Epidermal melanocyte (primary cell): ENCODE data around the gene SH2D7.

Experiments used
- DNase-seq: peaks from one replicate; pipeline ENCODE4 v3.0.0; 2011; ENCODE audit warnings: low spot score; ENCODE audit not compliant: insufficient read length

Gene SH2D7

GRCh38 chr15:78092261-78093041, at the start of gene SH2D7:
Gene SH2D7, plus strand, starts transcription at chr15:78092561. Its CDS starts 24 bp downstream, at chr15:78092585.
- DNase-seq = no peak

- peak; percentile 25 for DNase-seq
Observed at GRCh38 chr15:78044407-78045155, 47.8 kb upstream of the SH2D7 start.

- no peak for DNase-seq
Observed at GRCh38 chr15:78045189-78045588, 47.2 kb upstream of the SH2D7 start.

- DNase-seq = no peak
Observed at GRCh38 chr15:78046796-78047341, 45.5 kb upstream of the SH2D7 start.

GRCh38 chr15:78047761-78048627, 44.4 kb upstream of the SH2D7 start:
- peak; percentile 46 for DNase-seq

GRCh38 chr15:78048628-78048920, 43.8 kb upstream of the SH2D7 start:
- DNase-seq = no peak

- peak; percentile 26 for DNase-seq
Observed at GRCh38 chr15:78049691-78050440, 42.5 kb upstream of the SH2D7 start.

- no peak for DNase-seq
Observed at GRCh38 chr15:78050441-78050809, 41.9 kb upstream of the SH2D7 start.

- no peak for DNase-seq
Observed at GRCh38 chr15:78050826-78051225, 41.5 kb upstream of the SH2D7 start.

GRCh38 chr15:78051596-78051995, 40.8 kb upstream of the SH2D7 start:
- no peak for DNase-seq

GRCh38 chr15:78052001-78052401, 40.4 kb upstream of the SH2D7 start:
- DNase-seq = no peak

GRCh38 chr15:78052545-78052944, 39.8 kb upstream of the SH2D7 start:
- no peak for DNase-seq

GRCh38 chr15:78054518-78054917, 37.8 kb upstream of the SH2D7 start:
- DNase-seq = no peak

GRCh38 chr15:78054966-78055365, 37.4 kb upstream of the SH2D7 start:
- DNase-seq = no peak

- no peak for DNase-seq
Observed at GRCh38 chr15:78055919-78056713, 36.2 kb upstream of the SH2D7 start.

GRCh38 chr15:78056714-78057269, 35.6 kb upstream of the SH2D7 start:
- no peak for DNase-seq

- no peak for DNase-seq
Observed at GRCh38 chr15:78057803-78058202, 34.6 kb upstream of the SH2D7 start.

- DNase-seq = no peak
Observed at GRCh38 chr15:78058401-78058935, 33.9 kb upstream of the SH2D7 start.

GRCh38 chr15:78059110-78059839, 33.1 kb upstream of the SH2D7 start:
- DNase-seq = no peak
